H9 (cell line): ENCODE data around the gene CAPNS1. TPM values are rescaled to one million over a fixed set of nuclear protein-coding genes. Genes with fewer than 3 reads are reported as not detected.

Source experiments
- DNase-seq: peaks from one replicate; pipeline ENCODE4 v3.0.0-alpha.2; 2017
- H2AFZ ChIP-seq: one replicate; pipeline ENCODE4 v1.6.1; 2013; ENCODE audit warnings: mild to moderate bottlenecking, low read length, control low read depth, moderate library complexity
- H2AK5ac ChIP-seq: 2 replicates; pipeline ENCODE4 v1.6.1; 2013; ENCODE audit warnings: low read length, control low read depth, mixed read lengths; ENCODE audit not compliant: insufficient read length
- H2BK120ac ChIP-seq: one replicate; pipeline ENCODE4 v1.6.1; 2013; ENCODE audit warnings: low read depth, mild to moderate bottlenecking, low read length, control low read depth, inconsistent platforms; ENCODE audit not compliant: poor library complexity, severe bottlenecking
- H2BK12ac ChIP-seq: 2 replicates; pipeline ENCODE4 v1.6.1; 2013; ENCODE audit warnings: low read length, control low read depth, mixed read lengths, low read depth; ENCODE audit not compliant: insufficient read length
- H2BK15ac ChIP-seq: 2 replicates; pipeline ENCODE4 v1.6.1; 2013; ENCODE audit warnings: low read depth, low read length, control low read depth
- H2BK20ac ChIP-seq: one replicate; pipeline ENCODE4 v1.6.1; 2013; ENCODE audit warnings: low read depth, mild to moderate bottlenecking, low read length, control low read depth, inconsistent platforms; ENCODE audit not compliant: poor library complexity, severe bottlenecking
- H2BK5ac ChIP-seq: 2 replicates; pipeline ENCODE4 v1.6.1; 2013; ENCODE audit warnings: low read length, control low read depth, mixed read lengths; ENCODE audit not compliant: insufficient read length
- H3K14ac ChIP-seq: 2 replicates; pipeline ENCODE4 v1.6.1; 2013; ENCODE audit warnings: low read length, control low read depth; ENCODE audit not compliant: insufficient read depth
- H3K18ac ChIP-seq: 2 replicates; pipeline ENCODE4 v1.6.1; 2013; ENCODE audit warnings: low read depth, mild to moderate bottlenecking, mixed read lengths, low read length, control low read depth; ENCODE audit not compliant: insufficient read length
- H3K23ac ChIP-seq: 2 replicates; pipeline ENCODE4 v1.6.1; 2013; ENCODE audit warnings: low read length, control low read depth, mixed read lengths, low read depth; ENCODE audit not compliant: insufficient read length
- H3K23me2 ChIP-seq: 2 replicates; pipeline ENCODE4 v1.6.1; 2013; ENCODE audit warnings: low read depth, mild to moderate bottlenecking, mixed read lengths, low read length, control low read depth; ENCODE audit not compliant: insufficient read length, poor library complexity, severe bottlenecking
- H3K27ac ChIP-seq: 2 replicates; pipeline ENCODE4 v1.5.1; 2013; ENCODE audit warnings: low read length, control low read depth, mixed read lengths, low read depth; ENCODE audit not compliant: insufficient read length
- H3K27me3 ChIP-seq: 2 replicates; pipeline ENCODE4 v1.6.1; 2013; ENCODE audit warnings: low read length, control low read depth, inconsistent platforms; ENCODE audit not compliant: insufficient read depth
- H3K4ac ChIP-seq: 2 replicates; pipeline ENCODE4 v1.6.1; 2013; ENCODE audit warnings: low read depth, mild to moderate bottlenecking, control low read depth, inconsistent platforms, low read length, moderate library complexity
- H3K4me1 ChIP-seq: 2 replicates; pipeline ENCODE4 v1.6.1; 2013; ENCODE audit warnings: low read length, control low read depth, inconsistent platforms; ENCODE audit not compliant: insufficient read depth
- H3K4me2 ChIP-seq: 2 replicates; pipeline ENCODE4 v1.6.1; 2013; ENCODE audit warnings: low read length, control low read depth, mixed read lengths; ENCODE audit not compliant: insufficient read length, insufficient read depth
- H3K56ac ChIP-seq: 2 replicates; pipeline ENCODE4 v1.6.1; 2013; ENCODE audit warnings: low read depth, mild to moderate bottlenecking, mixed read lengths, low read length, control low read depth; ENCODE audit not compliant: insufficient read length
- H3K79me1 ChIP-seq: 2 replicates; pipeline ENCODE4 v1.6.1; 2013; ENCODE audit warnings: low read depth, mild to moderate bottlenecking, moderate library complexity, low read length, control low read depth, inconsistent platforms; ENCODE audit not compliant: insufficient read depth, poor library complexity, severe bottlenecking
- H3K79me2 ChIP-seq: 2 replicates; pipeline ENCODE4 v1.6.1; 2013; ENCODE audit warnings: low read length, control low read depth, inconsistent platforms; ENCODE audit not compliant: insufficient read depth
- H3K9ac ChIP-seq: 2 replicates; pipeline ENCODE4 v1.6.1; 2013; ENCODE audit warnings: low read length, control low read depth, mixed read lengths; ENCODE audit not compliant: insufficient read length; ENCODE audit errors: extremely low read depth
- H3K9me3 ChIP-seq: one replicate; pipeline ENCODE4 v1.6.1; 2013; ENCODE audit warnings: low read depth, low read length, inconsistent platforms; ENCODE audit not compliant: control insufficient read depth
- H3T11ph ChIP-seq: one replicate; pipeline ENCODE4 v1.6.1; 2013; ENCODE audit warnings: mild to moderate bottlenecking, low read length, control low read depth, inconsistent platforms
- H4K20me1 ChIP-seq: one replicate; pipeline ENCODE4 v1.6.1; 2013; ENCODE audit not compliant: control insufficient read depth, insufficient read length, insufficient read depth
- H4K5ac ChIP-seq: 2 replicates; pipeline ENCODE4 v1.6.1; 2013; ENCODE audit warnings: low read depth, mild to moderate bottlenecking, mixed read lengths, low read length, control low read depth; ENCODE audit not compliant: insufficient read length
- H4K8ac ChIP-seq: replicated peaks from 2 replicates; pipeline ENCODE4 v1.6.1; 2013; ENCODE audit warnings: low read length, control low read depth, mixed read lengths, low read depth; ENCODE audit not compliant: insufficient read length
- H4K91ac ChIP-seq: 2 replicates; pipeline ENCODE4 v1.6.1; 2013; ENCODE audit warnings: low read depth, mild to moderate bottlenecking, moderate library complexity, mixed read lengths, low read length, control low read depth; ENCODE audit not compliant: insufficient read length
- H3K27ac Mint-ChIP-seq, 3 experiments: 2 replicates in 2 of 3; 3 replicates in 1 of 3; pipeline ENCODE4 v1.8.0; 2020 to 2021; ENCODE audit warnings: mixed read lengths in 3 of 3, mild to moderate bottlenecking in 1 of 3, moderate library complexity in 1 of 3
- H3K27me3 Mint-ChIP-seq: 2 replicates; pipeline ENCODE4 v1.8.0; 2021; ENCODE audit warnings: low read depth, mild to moderate bottlenecking, moderate library complexity, mixed read lengths
- H3K36me3 Mint-ChIP-seq, 3 experiments: 2 replicates in 2 of 3; 3 replicates in 1 of 3; pipeline ENCODE4 v1.8.0; 2020 to 2021; ENCODE audit warnings: low read depth in 3 of 3, mixed read lengths in 3 of 3; ENCODE audit not compliant: insufficient read depth in 1 of 3
- H3K4me1 Mint-ChIP-seq, 2 experiments: 2 replicates each; pipeline ENCODE4 v1.8.0; 2020; ENCODE audit warnings: mixed read lengths in 2 of 2
- H3K4me3 Mint-ChIP-seq, 2 experiments: 2 replicates in 1 of 2; 3 replicates in 1 of 2; pipeline ENCODE4 v1.8.0; 2020 to 2021; ENCODE audit warnings: mild to moderate bottlenecking in 2 of 2, mixed read lengths in 2 of 2, moderate library complexity in 1 of 2
- H3K9me3 Mint-ChIP-seq, 2 experiments: 2 replicates in 1 of 2; 3 replicates in 1 of 2; pipeline ENCODE4 v1.8.0; 2020; ENCODE audit warnings: mild to moderate bottlenecking in 2 of 2, mixed read lengths in 2 of 2, moderate library complexity in 1 of 2
- CTCF ChIP-seq: fragments of 200-600 bp; sonication (generic); conservative IDR thresholded peaks from 3 replicates; pipeline ENCODE4 v1.8.0; 2021; ENCODE audit warnings: antibody characterized with exemption, mild to moderate bottlenecking
- WGBS: extraction: QIAGEN DNeasy Blood & Tissue Kit; methylation state at CpG from one replicate; pipeline ENCODE4 v1.1.7; 2013; ENCODE audit warnings: missing lambda C conversion rate, low lambda C conversion rate, mixed read lengths; ENCODE audit not compliant: insufficient read length; ENCODE audit errors: extremely low coverage; 5-methylcytosine and 5-hydroxymethylcytosine counted together
- total RNA-seq: library from RNA; stranded (reverse); gene quantifications from 2 replicates; pipeline ENCODE4 v1.2.1, GENCODE V29; 2021

The CAPNS1 gene
- total RNA-seq, 1 experiment from 2014 or later = 399 TPM

GRCh38 chr19:36140304-36141038 lies 605 bp downstream of the CAPNS1 start:
- Mint-ChIP-seq H3K27ac (peak overlapping the region; percentile 96 to 99 (median 98)), H3K9me3 (no peaks in the 10 kb centered on the region; a peak in 2 of 5 replicates), H3K36me3 (peaks cover 20 to 35% (median 34%) of the 10 kb centered on the region in 3 experiments; a peak in 6 of 7 replicates), H3K4me1 (peaks cover 15 to 21% of the 10 kb centered on the region in 2 experiments), H3K4me3 (peak overlapping the region; percentile 96 to 99), H3K27me3 (peaks cover under 1% of the 10 kb centered on the region; the same call in 1 of the 2 replicates)
- peak overlapping the region; percentile 87 for H3K9ac ChIP-seq
- H3K79me1 ChIP-seq = no peaks in the 10 kb centered on the region
- no peak overlapping the region for H2AK5ac ChIP-seq
- no peak overlapping the region for H2BK20ac ChIP-seq
- WGBS = no CpG with 5 or more reads among the region's 31 CpGs
- H3K14ac ChIP-seq = peak overlapping the region; percentile 83
- H3K27me3 ChIP-seq = no peaks in the 10 kb centered on the region
- no peak overlapping the region for H2BK5ac ChIP-seq
- H4K8ac ChIP-seq = no peak overlapping the region
- H3K4me1 ChIP-seq = no peaks in the 10 kb centered on the region
- H3T11ph ChIP-seq = no peak overlapping the region
- peak overlapping the region; percentile 73 for H3K18ac ChIP-seq
- no peak overlapping the region for H2AFZ ChIP-seq
- H2BK15ac ChIP-seq = no peak overlapping the region
- no peak for TF ChIP-seq CTCF
- no peak overlapping the region for H4K5ac ChIP-seq
- H4K91ac ChIP-seq = no peak overlapping the region
- H4K20me1 ChIP-seq = no peaks in the 10 kb centered on the region
- H3K23me2 ChIP-seq = peaks cover 4% of the 10 kb centered on the region
- H3K27ac ChIP-seq = no peak overlapping the region
- peak; percentile 83 for DNase-seq
- no peak overlapping the region for H2BK12ac ChIP-seq
- no peak overlapping the region for H3K23ac ChIP-seq
- H3K4me2 ChIP-seq = peak overlapping the region; percentile 81
- no peaks in the 10 kb centered on the region for H3K79me2 ChIP-seq
- no peaks in the 10 kb centered on the region for H3K9me3 ChIP-seq
- H3K4ac ChIP-seq = no peak overlapping the region
- H3K56ac ChIP-seq = no peak overlapping the region
- no peak overlapping the region for H2BK120ac ChIP-seq
